Endothelial cell of umbilical vein (primary cell): ENCODE data around the gene SPSB2. TPM values are rescaled to one million over a fixed set of nuclear protein-coding genes. Genes with fewer than 3 reads are reported as not detected.

ENCODE experiments used
- BruUV-seq: library from RNA; stranded (reverse); fragments of 400-500 nt; replicated peaks from 2 replicates; lab custom pipeline; 2021; lab: Mats Ljungman, UMichigan
- CTCF ChIA-PET: fragments of 300-600, 350-600 bp; sonication (Branson Sonifier 250); formaldehyde crosslinking; loops from one replicate; lab custom pipeline; 2021; ENCODE audit warnings: antibody characterized with exemption, inconsistent platforms; lab: Charles Lee
- POLR2A ChIA-PET: fragments of 300-600, 350-600 bp; sonication (Branson Sonifier 250); formaldehyde crosslinking; loops from one replicate; lab custom pipeline; 2021; ENCODE audit warnings: antibody characterized with exemption, inconsistent platforms; lab: Charles Lee
- DNase-seq: peaks from one replicate; pipeline ENCODE4 v3.0.0-alpha.2; 2011; ENCODE audit warnings: low read depth, low spot score
- FAIRE-seq: peaks from 2 replicates; lab custom pipeline; 2011; peaks lifted over from hg19 to GRCh38; lab: Jason Lieb, UNC
- H2AFZ ChIP-seq: 2 replicates; pipeline ENCODE4 v1.6.0; 2012; ENCODE audit warnings: low read depth, low read length, control low read depth, inconsistent platforms
- H3K27ac ChIP-seq: 2 replicates; pipeline ENCODE4 v1.5.1; 2011; ENCODE audit warnings: low read depth, mild to moderate bottlenecking, control low read depth, low read length, moderate library complexity; ENCODE audit not compliant: insufficient read depth
- H3K27me3 ChIP-seq, 2 experiments: 2 replicates each; pipeline versions ENCODE4 v1.6.0 to v1.6.1; 2011; ENCODE audit warnings: low read length in 2 of 2, mixed read lengths in 1 of 2; ENCODE audit not compliant: control insufficient read depth in 2 of 2, insufficient read depth in 2 of 2
- H3K36me3 ChIP-seq, 2 experiments: 2 replicates in 1 of 2; 3 replicates in 1 of 2; pipeline ENCODE4 v1.5.1; 2011; ENCODE audit warnings: low read length in 2 of 2, mild to moderate bottlenecking in 1 of 2, moderate library complexity in 1 of 2; ENCODE audit not compliant: control insufficient read depth in 2 of 2, insufficient read depth in 2 of 2; ENCODE audit errors: extremely low read depth in 1 of 2
- H3K4me1 ChIP-seq: 3 replicates; pipeline ENCODE4 v1.5.1; 2011; ENCODE audit warnings: mild to moderate bottlenecking, low read length; ENCODE audit not compliant: control insufficient read depth, insufficient read depth; ENCODE audit errors: extremely low read depth
- H3K4me2 ChIP-seq: 2 replicates; pipeline ENCODE4 v1.6.1; 2011; ENCODE audit warnings: low read length, control low read depth, mixed read lengths; ENCODE audit not compliant: insufficient read depth
- H3K4me3 ChIP-seq, 3 experiments: fragments of 200-600 bp in 1 of 3; sonication (generic), shearing (Covaris generic) in 1 of 3; replicated peaks in 1 of 3; 2 replicates each; pipeline ENCODE4 v1.5.1; 2011 to 2016; ENCODE audit warnings: control low read depth in 3 of 3, low read length in 3 of 3, mild to moderate bottlenecking in 2 of 3, inconsistent platforms in 1 of 3, low read depth in 1 of 3, moderate library complexity in 1 of 3; ENCODE audit not compliant: insufficient read depth in 1 of 3
- H3K79me2 ChIP-seq: 2 replicates; pipeline ENCODE4 v1.6.0; 2012; ENCODE audit warnings: low read length, inconsistent platforms; ENCODE audit not compliant: control insufficient read depth, insufficient read depth
- H3K9ac ChIP-seq: replicated peaks from 2 replicates; pipeline ENCODE3; 2011; ENCODE audit warnings: low read length, control low read depth; ENCODE audit not compliant: insufficient read depth; ENCODE audit errors: extremely low read depth
- H3K9me1 ChIP-seq: replicated peaks from 3 replicates; pipeline ENCODE4 v1.6.0; 2011; ENCODE audit warnings: mild to moderate bottlenecking, low read length; ENCODE audit not compliant: control insufficient read depth, insufficient read depth; ENCODE audit errors: extremely low read depth
- H3K9me3 ChIP-seq: replicated peaks from 2 replicates; pipeline ENCODE4 v1.5.1; 2012; ENCODE audit warnings: low read length, inconsistent platforms; ENCODE audit not compliant: control insufficient read depth, insufficient read depth
- H4K20me1 ChIP-seq: replicated peaks from 2 replicates; pipeline ENCODE3; 2011; ENCODE audit warnings: mild to moderate bottlenecking, low read length; ENCODE audit not compliant: control insufficient read depth, insufficient read depth; ENCODE audit errors: extremely low read depth
- EZH2 ChIP-seq: IDR thresholded peaks from 2 replicates; pipeline ENCODE4 v1.6.1; 2012; ENCODE audit warnings: borderline replicate concordance, low read depth, mild to moderate bottlenecking, moderate library complexity, low read length, inconsistent platforms; ENCODE audit not compliant: severe bottlenecking
- FOS ChIP-seq: IDR thresholded peaks from 2 replicates; pipeline ENCODE4 v1.6.1; 2011; ENCODE audit warnings: mild to moderate bottlenecking, low read length, moderate library complexity, borderline replicate concordance; ENCODE audit not compliant: insufficient read depth
- GATA2 ChIP-seq: IDR thresholded peaks from 2 replicates; pipeline ENCODE4 v1.7.0; 2011; ENCODE audit warnings: low read depth, mild to moderate bottlenecking, moderate library complexity, mixed read lengths, low read length; ENCODE audit not compliant: insufficient read length, insufficient read depth
- JUN ChIP-seq: IDR thresholded peaks from 2 replicates; pipeline ENCODE4 v1.6.1; 2011; ENCODE audit warnings: borderline replicate concordance, low read depth; ENCODE audit not compliant: insufficient read length, insufficient read depth
- MYC ChIP-seq: IDR thresholded peaks from one replicate; pipeline ENCODE4 v1.6.1; 2011; ENCODE audit warnings: mild to moderate bottlenecking, low read depth, low read length
- POLR2A ChIP-seq: IDR thresholded peaks from 2 replicates; pipeline ENCODE4 v1.6.1; 2012; ENCODE audit warnings: low read depth, mild to moderate bottlenecking, control low read depth, low read length
- POLR2AphosphoS5 ChIP-seq: IDR thresholded peaks from 2 replicates; pipeline ENCODE4 v1.6.1; 2012; ENCODE audit warnings: low read depth, mild to moderate bottlenecking, control low read depth, low read length, moderate library complexity; ENCODE audit not compliant: insufficient read depth
- dilution Hi-C: fragments of 300-500 bp; cut with MboI; formaldehyde crosslinking; loops from one replicate; pipeline ENCODE4 v1.15.0; 2019; ENCODE audit warnings: low sequenced_read_pairs; ENCODE audit not compliant: extremely low pct_ligation_motif_present
- intact Hi-C: fragments of 100-400 bp; cut with micrococcal nuclease; formaldehyde crosslinking; loops from one replicate; pipeline ENCODE4 v1.10.0; 2022
- polyA plus RNA-seq, 4 experiments: library from polyadenylated mRNA; depleted of rRNA in 3 of 4; stranded (reverse) in 3 of 4; unstranded in 1 of 4; fragments of >200 nt; gene quantifications; 2 replicates each; pipeline versions ENCODE4 v1.2.1 to v1.2.3, GENCODE V29; 2011 to 2012; ENCODE audit warnings: missing spikeins in 1 of 4
- total RNA-seq: library from RNA; stranded (reverse); gene quantifications from 2 replicates; pipeline ENCODE4 v1.2.3, GENCODE V29; 2021
- TF ChIP-seq, protein P1 (sequence below), 2 donors: IDR thresholded peaks; 1 replicate in 1 of 2; 2 replicates in 1 of 2; pipeline ENCODE4 v1.5.1; 2011; ENCODE audit warnings: low read length in 2 of 2, mild to moderate bottlenecking in 2 of 2, moderate library complexity in 2 of 2, control low read depth in 1 of 2, inconsistent platforms in 1 of 2, low read depth in 1 of 2; ENCODE audit not compliant: insufficient read depth in 1 of 2; ENCODE audit errors: extremely low read depth in 1 of 2
- TF ChIP-seq, protein P2 (sequence below): IDR thresholded peaks from 2 replicates; pipeline ENCODE4 v1.6.1; 2011; ENCODE audit not compliant: insufficient read depth, insufficient read length

SPSB2 gene
- total and polyA plus RNA-seq, 2 donors (not counting 3 experiments of a cell fraction or from before 2014, with no cell fraction given): 3.8 to 6.9 TPM

DNA sequence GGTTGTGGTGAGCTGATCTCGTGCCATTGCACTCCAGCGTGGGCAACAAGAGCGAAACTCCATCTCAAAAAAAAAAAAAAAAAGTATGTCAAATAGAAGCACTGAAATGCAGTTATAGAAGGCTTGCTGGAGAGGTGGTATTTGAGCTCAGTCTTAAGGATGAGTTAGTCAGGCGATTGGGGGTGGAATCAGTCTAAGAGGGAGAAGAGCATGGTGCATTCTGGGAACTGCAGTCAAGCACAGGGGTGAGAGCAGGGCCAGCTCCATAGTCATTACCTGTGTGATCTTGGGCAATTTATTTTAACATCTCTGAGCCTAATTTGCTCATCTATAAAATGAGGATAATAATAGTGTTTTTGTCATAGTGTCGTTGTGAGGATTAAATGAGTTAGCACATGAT is 38.2 kb downstream of the SPSB2 start:
- Histone ChIP-seq H3K9me3 (no peaks in the 10 kb centered on the region), H3K27ac (no peak overlapping the region), H4K20me1 (no peaks in the 10 kb centered on the region), H3K4me3 (no peak overlapping the region), H3K4me2 (no peak overlapping the region), H3K79me2 (peaks cover 8% of the 10 kb centered on the region), H3K27me3 (no peaks in the 10 kb centered on the region), H3K9me1 (no peaks in the 10 kb centered on the region), H3K9ac (no peak overlapping the region), H3K36me3 (peaks cover 3 to 51% of the 10 kb centered on the region in 2 experiments), H3K4me1 (peaks cover 6% of the 10 kb centered on the region), H2AFZ (no peak overlapping the region)
- no TSS peak for BruUV-seq
- intact Hi-C loops (loop anchor here (2.0 kb wide), 1 partner anchor 16 kb away; the partner anchor contains the start of gene CDCA3), dilution Hi-C loops (no loop called here)
- TF ChIP-seq, protein P1, sequence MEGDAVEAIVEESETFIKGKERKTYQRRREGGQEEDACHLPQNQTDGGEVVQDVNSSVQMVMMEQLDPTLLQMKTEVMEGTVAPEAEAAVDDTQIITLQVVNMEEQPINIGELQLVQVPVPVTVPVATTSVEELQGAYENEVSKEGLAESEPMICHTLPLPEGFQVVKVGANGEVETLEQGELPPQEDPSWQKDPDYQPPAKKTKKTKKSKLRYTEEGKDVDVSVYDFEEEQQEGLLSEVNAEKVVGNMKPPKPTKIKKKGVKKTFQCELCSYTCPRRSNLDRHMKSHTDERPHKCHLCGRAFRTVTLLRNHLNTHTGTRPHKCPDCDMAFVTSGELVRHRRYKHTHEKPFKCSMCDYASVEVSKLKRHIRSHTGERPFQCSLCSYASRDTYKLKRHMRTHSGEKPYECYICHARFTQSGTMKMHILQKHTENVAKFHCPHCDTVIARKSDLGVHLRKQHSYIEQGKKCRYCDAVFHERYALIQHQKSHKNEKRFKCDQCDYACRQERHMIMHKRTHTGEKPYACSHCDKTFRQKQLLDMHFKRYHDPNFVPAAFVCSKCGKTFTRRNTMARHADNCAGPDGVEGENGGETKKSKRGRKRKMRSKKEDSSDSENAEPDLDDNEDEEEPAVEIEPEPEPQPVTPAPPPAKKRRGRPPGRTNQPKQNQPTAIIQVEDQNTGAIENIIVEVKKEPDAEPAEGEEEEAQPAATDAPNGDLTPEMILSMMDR (IDR thresholded peaks at IDR 0.05; ENCODE audit: extremely low read depth in 1 of 2, insufficient read depth in 1 of 2, low read depth in 1 of 2, low read length in 2 of 2): no peak
- TF ChIP-seq POLR2AphosphoS5: no peak
- no peak for TF ChIP-seq JUN
- TF ChIP-seq, protein P2, sequence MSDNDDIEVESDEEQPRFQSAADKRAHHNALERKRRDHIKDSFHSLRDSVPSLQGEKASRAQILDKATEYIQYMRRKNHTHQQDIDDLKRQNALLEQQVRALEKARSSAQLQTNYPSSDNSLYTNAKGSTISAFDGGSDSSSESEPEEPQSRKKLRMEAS: no peak
- no peak for TF ChIP-seq FOS
- no peak for TF ChIP-seq POLR2A
- TF ChIP-seq GATA2: no peak
- TF ChIP-seq EZH2: no peak
- no peak for TF ChIP-seq MYC
- no peak for FAIRE-seq
- no peak for DNase-seq
- POLR2A ChIA-PET: interaction anchor here (1.0 kb wide), 1 partner anchor 32 kb away, joined by 3 read pairs; the partner anchor contains the start of gene TPI1
- CTCF ChIA-PET: interaction anchor here (0.5 to 2.9 kb wide), 8 partner anchors 10 to 220 kb away, joined by 3 to 17 read pairs (median 4); partner anchors contain the start of genes CDCA3, MLF2, PTMS and USP5
